Lower lobe of right lung (tissue), 2 donors: ENCODE measurements around the gene TACC3. TPM values are rescaled to one million over a fixed set of nuclear protein-coding genes. Genes with fewer than 3 reads are reported as not detected.

Experiments used
- ATAC-seq, 2 donors: fragments of 200-7000 bp; cut with Tn5 transposase; one replicate each; pipeline ENCODE4 v1.9.1; 2020 to 2022; ENCODE audit warnings: mild to moderate bottlenecking in 2 of 2, moderate library complexity in 2 of 2
- DNase-seq: peaks from one replicate; pipeline ENCODE4 v3.0.0-alpha.2; 2020
- H3K27ac ChIP-seq: fragments of 200-600 bp; one replicate; pipeline ENCODE4 v1.8.0; 2022
- H3K27me3 ChIP-seq: fragments of 200-600 bp; one replicate; pipeline ENCODE4 v1.8.0; 2022; ENCODE audit warnings: low read depth
- H3K36me3 ChIP-seq: fragments of 200-600 bp; one replicate; pipeline ENCODE4 v1.8.0; 2022; ENCODE audit warnings: mild to moderate bottlenecking
- H3K4me1 ChIP-seq: fragments of 200-600 bp; one replicate; pipeline ENCODE4 v1.8.0; 2022
- H3K4me3 ChIP-seq: fragments of 200-600 bp; one replicate; pipeline ENCODE4 v1.8.0; 2022; ENCODE audit warnings: mild to moderate bottlenecking
- H3K9me3 ChIP-seq: fragments of 200-600 bp; one replicate; pipeline ENCODE4 v1.8.0; 2022
- intact Hi-C: fragments of 100-400 bp; cut with DNase I; formaldehyde crosslinking; loops from one replicate; pipeline ENCODE4 v1.11.0; 2022
- total RNA-seq: library from RNA; stranded (reverse); fragmentation: NEBNext Ultra II Directional; extraction: Animal tissue kit (Norgen Biotek cat#: 25700); gene quantifications from one replicate; pipeline ENCODE4 v1.2.1, GENCODE V29; 2021
- TF ChIP-seq, protein P1 (sequence below): fragments of 200-600 bp; IDR thresholded peaks from one replicate; pipeline ENCODE4 v1.8.0; 2022; ENCODE audit warnings: antibody characterized with exemption, mild to moderate bottlenecking
- donor health status: DM: no; HTN: yes; CAD: no; lungs with severe emphysema.

TACC3 gene
- total RNA-seq, 1 donor from 2014 or later: 19.3 TPM

- Histone ChIP-seq H3K27ac (no peak overlapping the region), H3K4me1 (no peaks in the 10 kb centered on the region), H3K9me3 (peaks cover 11% of the 10 kb centered on the region), H3K4me3 (no peak overlapping the region), H3K36me3 (peaks cover 44% of the 10 kb centered on the region), H3K27me3 (no peaks in the 10 kb centered on the region)
- intact Hi-C loops: no loop called here
- ATAC-seq (no peak), DNase-seq (no peak)
- TF ChIP-seq, protein P1, sequence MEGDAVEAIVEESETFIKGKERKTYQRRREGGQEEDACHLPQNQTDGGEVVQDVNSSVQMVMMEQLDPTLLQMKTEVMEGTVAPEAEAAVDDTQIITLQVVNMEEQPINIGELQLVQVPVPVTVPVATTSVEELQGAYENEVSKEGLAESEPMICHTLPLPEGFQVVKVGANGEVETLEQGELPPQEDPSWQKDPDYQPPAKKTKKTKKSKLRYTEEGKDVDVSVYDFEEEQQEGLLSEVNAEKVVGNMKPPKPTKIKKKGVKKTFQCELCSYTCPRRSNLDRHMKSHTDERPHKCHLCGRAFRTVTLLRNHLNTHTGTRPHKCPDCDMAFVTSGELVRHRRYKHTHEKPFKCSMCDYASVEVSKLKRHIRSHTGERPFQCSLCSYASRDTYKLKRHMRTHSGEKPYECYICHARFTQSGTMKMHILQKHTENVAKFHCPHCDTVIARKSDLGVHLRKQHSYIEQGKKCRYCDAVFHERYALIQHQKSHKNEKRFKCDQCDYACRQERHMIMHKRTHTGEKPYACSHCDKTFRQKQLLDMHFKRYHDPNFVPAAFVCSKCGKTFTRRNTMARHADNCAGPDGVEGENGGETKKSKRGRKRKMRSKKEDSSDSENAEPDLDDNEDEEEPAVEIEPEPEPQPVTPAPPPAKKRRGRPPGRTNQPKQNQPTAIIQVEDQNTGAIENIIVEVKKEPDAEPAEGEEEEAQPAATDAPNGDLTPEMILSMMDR: no peak
Observed at GRCh38 chr4:1736812-1737211, 15.5 kb downstream of the TACC3 start.

DNA sequence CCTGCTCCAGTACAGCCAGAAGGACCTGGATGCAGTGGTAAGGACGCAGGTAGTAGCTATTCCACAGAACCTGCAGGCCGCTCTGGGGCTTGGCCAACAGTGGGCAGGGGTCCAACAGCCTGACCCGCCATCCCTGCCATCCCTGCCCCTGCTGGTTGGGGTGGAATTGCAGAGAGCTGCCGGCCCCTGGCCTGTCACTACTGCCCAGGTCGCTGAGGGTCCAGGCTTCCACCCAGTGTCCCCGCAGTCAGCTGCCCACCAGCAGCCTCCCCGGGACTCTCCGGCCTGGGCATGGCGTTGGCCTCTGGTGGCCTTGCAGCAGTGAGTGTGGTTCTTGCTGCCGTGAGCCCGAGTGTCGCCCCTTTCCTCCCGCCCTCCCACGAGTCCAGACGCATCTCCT is 16.3 kb downstream of the TACC3 start:
- no peak for DNase-seq
- no peaks in the 10 kb centered on the region for H3K27me3 ChIP-seq
- H3K4me1 ChIP-seq: no peaks in the 10 kb centered on the region
- H3K9me3 ChIP-seq: peaks cover 11% of the 10 kb centered on the region
- H3K36me3 ChIP-seq: peaks cover 50% of the 10 kb centered on the region
- H3K4me3 ChIP-seq: no peak overlapping the region
- H3K27ac ChIP-seq: no peak overlapping the region
- TF ChIP-seq, protein P1: no peak
- intact Hi-C loops: no loop called here
- ATAC-seq: no peak

- Histone ChIP-seq H3K4me1 (no peaks in the 10 kb centered on the region), H3K27me3 (no peaks in the 10 kb centered on the region), H3K36me3 (peaks cover 50% of the 10 kb centered on the region), H3K4me3 (no peak overlapping the region), H3K27ac (no peak overlapping the region), H3K9me3 (peaks cover 11% of the 10 kb centered on the region)
- DNase-seq (no peak), ATAC-seq (no peak)
- TF ChIP-seq, protein P1: no peak
- intact Hi-C loops: no loop called here
Observed at GRCh38 chr4:1738410-1738809, 17.1 kb downstream of the TACC3 start.

GRCh38 chr4:1739358-1739757 is 18.0 kb downstream of the TACC3 start:
- Histone ChIP-seq H3K27me3 (no peaks in the 10 kb centered on the region), H3K4me1 (no peaks in the 10 kb centered on the region), H3K4me3 (no peak overlapping the region), H3K27ac (no peak overlapping the region), H3K9me3 (peaks cover 11% of the 10 kb centered on the region), H3K36me3 (peaks cover 54% of the 10 kb centered on the region)
- intact Hi-C loops: no loop called here
- ATAC-seq: no peak
- DNase-seq: no peak
- TF ChIP-seq, protein P1: no peak

GRCh38 chr4:1740021-1740545 is 18.8 kb downstream of the TACC3 start:
- DNase-seq (no peak), ATAC-seq (no peak)
- H3K4me1 ChIP-seq: no peaks in the 10 kb centered on the region
- H3K9me3 ChIP-seq: peaks cover 11% of the 10 kb centered on the region
- H3K36me3 ChIP-seq: peaks cover 57% of the 10 kb centered on the region
- TF ChIP-seq, protein P1: no peak
- intact Hi-C loops: no loop called here
- no peaks in the 10 kb centered on the region for H3K27me3 ChIP-seq
- H3K27ac ChIP-seq: no peak overlapping the region
- no peak overlapping the region for H3K4me3 ChIP-seq
